K562 (cell line): ENCODE data around the gene PGM5.

Source experiments
- DPF2 ChIP-seq: fragments of 450-650 bp; IDR thresholded peaks from 2 replicates; pipeline ENCODE4 v1.6.1; 2016
- ESRRA ChIP-seq: fragments of 450-650 bp; IDR thresholded peaks from 2 replicates; pipeline ENCODE4 v1.6.1; 2014; ENCODE audit warnings: low read depth, mild to moderate bottlenecking, moderate library complexity, borderline replicate concordance
- PHB ChIP-seq: fragments of 250-450 bp; sonication (Bioruptor Pico); IDR thresholded peaks from 2 replicates; pipeline ENCODE4 v1.5.0; 2021
- POLR2A ChIP-seq: fragments of 450-650 bp; conservative IDR thresholded peaks from 2 replicates; pipeline ENCODE4 v1.6.1; 2016

GRCh38 chr9:68575817-68576216 lies 219.4 kb downstream of the PGM5 start:
- no peak for TF ChIP-seq PHB (CRISPR knock-in tag)
- TF ChIP-seq POLR2A: no peak
- TF ChIP-seq DPF2: no peak
- no peak for TF ChIP-seq ESRRA
